Measurements from ENCODE around the gene DOK6. TPM values are rescaled to one million over a fixed set of nuclear protein-coding genes. Genes with fewer than 3 reads are reported as not detected.

The DOK6 gene
- total RNA-seq, 1 donor from 2014 or later = not detected

- no peak for ATAC-seq (ENCODE audit: low read depth)
- DNase-seq = no peak
- H3K4me1 Mint-ChIP-seq = no peaks in the 10 kb centered on the region
- ChIA-PET CTCF (no interaction called here), POLR2A (no interaction called here)
- no peaks in the 10 kb centered on the region for H3K9me3 Mint-ChIP-seq
- no peak overlapping the region for H3K27ac Mint-ChIP-seq
- no peaks in the 10 kb centered on the region for H3K27me3 Mint-ChIP-seq
- TF ChIP-seq CTCF (IDR thresholded peaks at IDR 0.05) = no peak
- intact Hi-C loops (cut with micrococcal nuclease) = no loop called here
- H3K36me3 Mint-ChIP-seq (ENCODE audit: low read depth) = no peaks in the 10 kb centered on the region
- H3K4me3 Mint-ChIP-seq = no peak overlapping the region
Measured at GRCh38 chr18:69683176-69683575, 282.5 kb downstream of the DOK6 start.

DNA sequence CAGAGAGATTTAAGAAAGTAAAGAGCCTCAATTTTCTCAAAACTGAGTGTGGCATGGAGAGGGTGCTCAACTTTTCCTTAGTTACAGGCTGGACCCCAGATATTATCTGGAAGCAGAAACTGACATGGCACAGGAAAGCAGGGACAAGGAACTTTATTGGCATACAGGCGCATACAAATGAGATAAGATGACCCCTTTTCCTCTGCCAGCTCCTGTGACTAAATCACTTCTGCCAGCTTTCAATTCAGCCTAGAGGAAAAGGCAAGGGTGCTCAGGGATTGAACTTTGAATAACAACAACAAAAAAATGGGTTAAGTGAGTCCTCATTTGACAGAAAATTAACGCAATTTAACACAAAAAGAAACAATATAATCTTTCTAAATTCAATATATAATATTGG, 284.1 kb downstream of the DOK6 start:
- Mint-ChIP-seq H3K4me1 (no peaks in the 10 kb centered on the region), H3K36me3 (ENCODE audit: low read depth) (no peaks in the 10 kb centered on the region)
- CTCF ChIA-PET = no interaction called here

GRCh38 chr18:69686861-69687260, 286.2 kb downstream of the DOK6 start:
- no peaks in the 10 kb centered on the region for H3K27me3 Mint-ChIP-seq
- TF ChIP-seq CTCF (IDR thresholded peaks at IDR 0.05) = no peak
- intact Hi-C loops (cut with micrococcal nuclease) = no loop called here
- no peak overlapping the region for H3K4me3 Mint-ChIP-seq
- no peaks in the 10 kb centered on the region for H3K4me1 Mint-ChIP-seq
- ChIA-PET POLR2A (no interaction called here), CTCF (no interaction called here)
- ATAC-seq (ENCODE audit: low read depth) = no peak
- no peaks in the 10 kb centered on the region for H3K36me3 Mint-ChIP-seq (ENCODE audit: low read depth)
- no peak overlapping the region for H3K27ac Mint-ChIP-seq
- DNase-seq = no peak
- no peaks in the 10 kb centered on the region for H3K9me3 Mint-ChIP-seq

More for the DNA sequence above, 284.1 kb downstream of the DOK6 start:
- H3K9me3 Mint-ChIP-seq = no peaks in the 10 kb centered on the region
- POLR2A ChIA-PET = no interaction called here
- TF ChIP-seq CTCF (IDR thresholded peaks at IDR 0.05) = no peak
- H3K27ac Mint-ChIP-seq = no peak overlapping the region
- DNase-seq (no peak), ATAC-seq (ENCODE audit: low read depth) (no peak)
- intact Hi-C loops (cut with micrococcal nuclease) = no loop called here
- H3K27me3 Mint-ChIP-seq = no peaks in the 10 kb centered on the region
- no peak overlapping the region for H3K4me3 Mint-ChIP-seq

DNA sequence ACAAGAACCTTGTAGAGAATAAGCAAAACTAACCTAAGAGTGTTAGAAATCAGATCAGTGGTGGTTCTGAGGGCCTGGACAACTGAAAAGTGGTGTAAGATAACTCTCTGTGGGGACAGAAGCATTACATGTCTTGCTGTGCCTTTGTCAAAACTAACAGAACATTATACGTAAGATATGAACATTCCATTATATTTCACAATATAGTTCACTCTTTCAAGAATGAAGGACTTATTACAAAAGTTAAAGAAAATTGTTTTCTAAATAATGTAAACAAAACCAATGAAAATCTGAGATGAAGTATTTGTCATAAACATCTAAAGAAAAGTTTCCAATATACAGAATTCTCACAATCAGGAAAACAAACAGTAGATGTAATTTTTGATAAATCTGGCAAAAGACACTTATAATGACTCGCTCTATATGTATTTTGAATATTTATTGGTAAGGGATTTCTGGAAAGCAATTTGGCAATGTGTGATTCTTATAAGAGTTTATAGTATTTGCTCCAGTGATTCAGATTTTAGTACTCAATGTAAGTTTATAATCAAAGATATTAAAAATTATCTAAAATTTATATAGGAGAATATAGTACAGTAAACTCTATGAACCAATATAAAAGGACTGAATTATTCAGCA, 288.6 kb downstream of the DOK6 start:
- DNase-seq = no peak
- no peak overlapping the region for H3K4me3 Mint-ChIP-seq
- H3K9me3 Mint-ChIP-seq = no peaks in the 10 kb centered on the region
- ChIA-PET POLR2A (no interaction called here), CTCF (no interaction called here)
- TF ChIP-seq CTCF (IDR thresholded peaks at IDR 0.05) = no peak
- H3K27ac Mint-ChIP-seq = no peak overlapping the region
- intact Hi-C loops (cut with micrococcal nuclease) = no loop called here
- no peaks in the 10 kb centered on the region for H3K27me3 Mint-ChIP-seq
- H3K4me1 Mint-ChIP-seq = no peaks in the 10 kb centered on the region
- ATAC-seq (ENCODE audit: low read depth) = no peak
- no peaks in the 10 kb centered on the region for H3K36me3 Mint-ChIP-seq (ENCODE audit: low read depth)

- CTCF ChIA-PET = no interaction called here
- Mint-ChIP-seq H3K27me3 (no peaks in the 10 kb centered on the region), H3K36me3 (ENCODE audit: low read depth) (no peaks in the 10 kb centered on the region), H3K4me1 (no peaks in the 10 kb centered on the region), H3K27ac (no peak overlapping the region), H3K9me3 (no peaks in the 10 kb centered on the region), H3K4me3 (no peak overlapping the region)
- TF ChIP-seq CTCF (IDR thresholded peaks at IDR 0.05) = no peak
- POLR2A ChIA-PET = no interaction called here
- intact Hi-C loops (cut with micrococcal nuclease) = no loop called here
- ATAC-seq (ENCODE audit: low read depth) = no peak
- DNase-seq = no peak
Measured at GRCh38 chr18:69691008-69691760, 290.5 kb downstream of the DOK6 start.
